K562 (cell line): ENCODE data around the gene SNAPC2. TPM values are rescaled to one million over a fixed set of nuclear protein-coding genes. Genes with fewer than 3 reads are reported as not detected.

Source experiments
- CBX5 ChIP-seq: IDR thresholded peaks from 2 replicates; pipeline ENCODE4 v1.6.1; 2014; ENCODE audit warnings: low read depth, borderline replicate concordance
- NBN ChIP-seq: fragments of 450-650 bp; IDR thresholded peaks from 2 replicates; pipeline ENCODE4 v1.6.1; 2016; ENCODE audit warnings: low read depth, mild to moderate bottlenecking
- NFE2 ChIP-seq: IDR thresholded peaks from 2 replicates; pipeline ENCODE4 v1.6.1; 2014; ENCODE audit warnings: antibody characterized with exemption, low read depth
- XRCC5 ChIP-seq: fragments of 200-400 bp; formaldehyde crosslinking; IDR thresholded peaks from 2 replicates; pipeline ENCODE4 v1.6.1; 2017; ENCODE audit warnings: low read depth, mild to moderate bottlenecking, low read length
- ZNF184 ChIP-seq: sonication (generic); formaldehyde crosslinking; IDR thresholded peaks from 2 replicates; pipeline ENCODE4 v1.5.0; 2020; ENCODE audit warnings: missing genetic modification reagents
- ZNF3 ChIP-seq: fragments of 250-450 bp; sonication (Bioruptor Pico); IDR thresholded peaks from 2 replicates; pipeline ENCODE4 v1.5.0; 2021; ENCODE audit warnings: mild to moderate bottlenecking, moderate library complexity
- polyA plus RNA-seq, 8 experiments: library from polyadenylated mRNA; depleted of rRNA in 4 of 8; stranded (reverse) in 5 of 8; unstranded in 3 of 8; fragments of >200 nt; fragmentation: Nextera tagmentation in 2 of 8; fragmentation: Illumina TruSeq in 1 of 8; extraction: Ambion mirVana in 2 of 8; extraction: Trizol in 1 of 8; gene quantifications; 2 replicates each; pipeline versions ENCODE4 v1.2.1 to v1.2.3, GENCODE V29; 2011 to 2014; ENCODE audit warnings: inconsistent platforms in 1 of 8, missing spikeins in 1 of 8
- total RNA-seq, 7 experiments: library from RNA; depleted of rRNA in 6 of 7; stranded (reverse); fragments of >200 nt in 6 of 7; fragmentation: Illumina TruSeq in 2 of 7; extraction: Trizol in 2 of 7; gene quantifications; 2 replicates each; pipeline versions ENCODE4 v1.2.1 to v1.2.3, GENCODE V29; 2011 to 2021; ENCODE audit warnings: low replicate concordance in 1 of 7
- TF ChIP-seq, protein P1 (sequence below), 2 experiments: fragments of 450-650 bp in 1 of 2; sonication (generic) in 1 of 2; formaldehyde crosslinking in 1 of 2; IDR thresholded peaks; 2 replicates each; pipeline versions ENCODE4 v1.7.1 to v1.9.0; 2016 to 2022; ENCODE audit warnings: inconsistent platforms in 1 of 2, mild to moderate bottlenecking in 1 of 2, missing genetic modification reagents in 1 of 2
- TF ChIP-seq, protein P2 (sequence below): fragments of 150-350 bp; IDR thresholded peaks from 2 replicates; pipeline ENCODE4 v1.6.1; 2014; ENCODE audit warnings: low read depth, mild to moderate bottlenecking, low read length, borderline replicate concordance
- TF ChIP-seq, protein P3 (sequence below): fragments of 450-650 bp; IDR thresholded peaks from 2 replicates; pipeline ENCODE4 v1.6.1; 2018; ENCODE audit not compliant: partially characterized antibody

Gene SNAPC2
- total and polyA plus RNA-seq, 9 of the 15 experiments (the other 6 are each of a cell fraction or from before 2014, with no cell fraction given): 0.59 to 45.1 (median 15.3) TPM

DNA sequence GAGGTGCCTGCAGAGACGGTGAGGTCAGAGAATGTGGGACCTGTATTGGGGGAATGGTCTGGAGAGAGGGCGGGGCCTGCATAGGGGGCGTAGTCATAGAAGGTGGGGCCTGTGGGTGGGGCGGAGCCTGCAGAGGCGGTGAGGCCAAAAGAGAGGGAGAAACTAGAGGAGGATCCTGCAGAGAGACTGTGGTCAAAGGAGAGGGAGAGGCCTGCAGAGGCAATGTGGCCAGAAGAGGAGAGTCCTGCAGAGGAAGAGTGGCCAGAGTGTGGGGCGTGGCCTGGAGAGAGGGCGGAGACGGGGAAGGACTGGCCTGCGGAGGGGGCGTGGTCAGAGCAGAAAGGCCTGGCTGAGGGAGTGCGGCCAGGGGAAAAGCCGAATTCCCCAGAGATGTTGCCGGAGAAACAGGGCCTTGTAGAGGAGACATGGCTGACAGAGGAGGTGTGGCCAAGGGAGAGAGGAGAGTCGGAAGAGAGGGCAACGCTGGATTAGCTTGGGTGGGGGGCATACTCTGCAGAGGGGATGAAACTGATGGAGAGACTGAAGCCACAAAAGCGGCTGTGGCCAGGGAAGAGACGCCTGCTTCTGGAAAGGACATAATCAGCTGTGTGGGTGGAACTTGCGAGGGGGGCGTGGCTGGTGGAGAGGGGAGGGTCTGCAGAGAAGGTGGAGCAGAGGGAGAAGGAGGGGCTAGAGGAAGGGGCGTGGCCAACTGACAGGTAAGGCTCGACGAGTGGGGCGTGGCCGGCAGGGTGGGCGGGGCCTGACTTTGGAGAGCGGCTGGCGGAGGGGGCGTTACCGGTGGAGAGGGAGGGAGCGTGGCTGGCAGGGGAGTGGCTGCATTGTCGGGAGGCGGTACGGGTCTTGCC lies 48.5 kb upstream of the SNAPC2 start (continued):
- TF ChIP-seq, protein P1, sequence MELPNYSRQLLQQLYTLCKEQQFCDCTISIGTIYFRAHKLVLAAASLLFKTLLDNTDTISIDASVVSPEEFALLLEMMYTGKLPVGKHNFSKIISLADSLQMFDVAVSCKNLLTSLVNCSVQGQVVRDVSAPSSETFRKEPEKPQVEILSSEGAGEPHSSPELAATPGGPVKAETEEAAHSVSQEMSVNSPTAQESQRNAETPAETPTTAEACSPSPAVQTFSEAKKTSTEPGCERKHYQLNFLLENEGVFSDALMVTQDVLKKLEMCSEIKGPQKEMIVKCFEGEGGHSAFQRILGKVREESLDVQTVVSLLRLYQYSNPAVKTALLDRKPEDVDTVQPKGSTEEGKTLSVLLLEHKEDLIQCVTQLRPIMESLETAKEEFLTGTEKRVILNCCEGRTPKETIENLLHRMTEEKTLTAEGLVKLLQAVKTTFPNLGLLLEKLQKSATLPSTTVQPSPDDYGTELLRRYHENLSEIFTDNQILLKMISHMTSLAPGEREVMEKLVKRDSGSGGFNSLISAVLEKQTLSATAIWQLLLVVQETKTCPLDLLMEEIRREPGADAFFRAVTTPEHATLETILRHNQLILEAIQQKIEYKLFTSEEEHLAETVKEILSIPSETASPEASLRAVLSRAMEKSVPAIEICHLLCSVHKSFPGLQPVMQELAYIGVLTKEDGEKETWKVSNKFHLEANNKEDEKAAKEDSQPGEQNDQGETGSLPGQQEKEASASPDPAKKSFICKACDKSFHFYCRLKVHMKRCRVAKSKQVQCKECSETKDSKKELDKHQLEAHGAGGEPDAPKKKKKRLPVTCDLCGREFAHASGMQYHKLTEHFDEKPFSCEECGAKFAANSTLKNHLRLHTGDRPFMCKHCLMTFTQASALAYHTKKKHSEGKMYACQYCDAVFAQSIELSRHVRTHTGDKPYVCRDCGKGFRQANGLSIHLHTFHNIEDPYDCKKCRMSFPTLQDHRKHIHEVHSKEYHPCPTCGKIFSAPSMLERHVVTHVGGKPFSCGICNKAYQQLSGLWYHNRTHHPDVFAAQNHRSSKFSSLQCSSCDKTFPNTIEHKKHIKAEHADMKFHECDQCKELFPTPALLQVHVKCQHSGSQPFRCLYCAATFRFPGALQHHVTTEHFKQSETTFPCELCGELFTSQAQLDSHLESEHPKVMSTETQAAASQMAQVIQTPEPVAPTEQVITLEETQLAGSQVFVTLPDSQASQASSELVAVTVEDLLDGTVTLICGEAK (IDR thresholded peaks at IDR 0.05): peak; percentile 25; the same call in 1 of the 2 replicates
- TF ChIP-seq, protein P1 (CRISPR knock-in tag; IDR thresholded peaks at IDR 0.05): no peak
- TF ChIP-seq, protein P2, sequence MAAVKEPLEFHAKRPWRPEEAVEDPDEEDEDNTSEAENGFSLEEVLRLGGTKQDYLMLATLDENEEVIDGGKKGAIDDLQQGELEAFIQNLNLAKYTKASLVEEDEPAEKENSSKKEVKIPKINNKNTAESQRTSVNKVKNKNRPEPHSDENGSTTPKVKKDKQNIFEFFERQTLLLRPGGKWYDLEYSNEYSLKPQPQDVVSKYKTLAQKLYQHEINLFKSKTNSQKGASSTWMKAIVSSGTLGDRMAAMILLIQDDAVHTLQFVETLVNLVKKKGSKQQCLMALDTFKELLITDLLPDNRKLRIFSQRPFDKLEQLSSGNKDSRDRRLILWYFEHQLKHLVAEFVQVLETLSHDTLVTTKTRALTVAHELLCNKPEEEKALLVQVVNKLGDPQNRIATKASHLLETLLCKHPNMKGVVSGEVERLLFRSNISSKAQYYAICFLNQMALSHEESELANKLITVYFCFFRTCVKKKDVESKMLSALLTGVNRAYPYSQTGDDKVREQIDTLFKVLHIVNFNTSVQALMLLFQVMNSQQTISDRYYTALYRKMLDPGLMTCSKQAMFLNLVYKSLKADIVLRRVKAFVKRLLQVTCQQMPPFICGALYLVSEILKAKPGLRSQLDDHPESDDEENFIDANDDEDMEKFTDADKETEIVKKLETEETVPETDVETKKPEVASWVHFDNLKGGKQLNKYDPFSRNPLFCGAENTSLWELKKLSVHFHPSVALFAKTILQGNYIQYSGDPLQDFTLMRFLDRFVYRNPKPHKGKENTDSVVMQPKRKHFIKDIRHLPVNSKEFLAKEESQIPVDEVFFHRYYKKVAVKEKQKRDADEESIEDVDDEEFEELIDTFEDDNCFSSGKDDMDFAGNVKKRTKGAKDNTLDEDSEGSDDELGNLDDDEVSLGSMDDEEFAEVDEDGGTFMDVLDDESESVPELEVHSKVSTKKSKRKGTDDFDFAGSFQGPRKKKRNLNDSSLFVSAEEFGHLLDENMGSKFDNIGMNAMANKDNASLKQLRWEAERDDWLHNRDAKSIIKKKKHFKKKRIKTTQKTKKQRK: no peak
- no peak for TF ChIP-seq ZNF184 (CRISPR knock-in tag)
- 0 out of 2 replicates have a peak, but pooled peaks have one; percentile 74 for TF ChIP-seq NBN
- TF ChIP-seq XRCC5: 0 out of 2 replicates have a peak, but pooled peaks have one; percentile 49
- no peak for TF ChIP-seq ZNF3 (CRISPR knock-in tag)
- no peak for TF ChIP-seq CBX5
- TF ChIP-seq, protein P3, sequence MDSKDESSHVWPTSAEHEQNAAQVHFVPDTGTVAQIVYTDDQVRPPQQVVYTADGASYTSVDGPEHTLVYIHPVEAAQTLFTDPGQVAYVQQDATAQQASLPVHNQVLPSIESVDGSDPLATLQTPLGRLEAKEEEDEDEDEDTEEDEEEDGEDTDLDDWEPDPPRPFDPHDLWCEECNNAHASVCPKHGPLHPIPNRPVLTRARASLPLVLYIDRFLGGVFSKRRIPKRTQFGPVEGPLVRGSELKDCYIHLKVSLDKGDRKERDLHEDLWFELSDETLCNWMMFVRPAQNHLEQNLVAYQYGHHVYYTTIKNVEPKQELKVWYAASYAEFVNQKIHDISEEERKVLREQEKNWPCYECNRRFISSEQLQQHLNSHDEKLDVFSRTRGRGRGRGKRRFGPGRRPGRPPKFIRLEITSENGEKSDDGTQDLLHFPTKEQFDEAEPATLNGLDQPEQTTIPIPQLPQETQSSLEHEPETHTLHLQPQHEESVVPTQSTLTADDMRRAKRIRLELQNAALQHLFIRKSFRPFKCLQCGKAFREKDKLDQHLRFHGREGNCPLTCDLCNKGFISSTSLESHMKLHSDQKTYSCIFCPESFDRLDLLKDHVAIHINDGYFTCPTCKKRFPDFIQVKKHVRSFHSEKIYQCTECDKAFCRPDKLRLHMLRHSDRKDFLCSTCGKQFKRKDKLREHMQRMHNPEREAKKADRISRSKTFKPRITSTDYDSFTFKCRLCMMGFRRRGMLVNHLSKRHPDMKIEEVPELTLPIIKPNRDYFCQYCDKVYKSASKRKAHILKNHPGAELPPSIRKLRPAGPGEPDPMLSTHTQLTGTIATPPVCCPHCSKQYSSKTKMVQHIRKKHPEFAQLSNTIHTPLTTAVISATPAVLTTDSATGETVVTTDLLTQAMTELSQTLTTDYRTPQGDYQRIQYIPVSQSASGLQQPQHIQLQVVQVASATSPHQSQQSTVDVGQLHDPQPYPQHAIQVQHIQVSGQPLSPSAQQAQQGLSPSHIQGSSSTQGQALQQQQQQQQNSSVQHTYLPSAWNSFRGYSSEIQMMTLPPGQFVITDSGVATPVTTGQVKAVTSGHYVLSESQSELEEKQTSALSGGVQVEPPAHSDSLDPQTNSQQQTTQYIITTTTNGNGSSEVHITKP: no peak
- TF ChIP-seq NFE2: no peak
